GM12892 (cell line): ENCODE data around the gene SGCG.

Experiments
- POLR2A ChIP-seq: IDR thresholded peaks from 2 replicates; pipeline ENCODE4 v1.6.1; 2011; ENCODE audit warnings: low read depth, low read length, control low read depth
- POLR2AphosphoS5 ChIP-seq: IDR thresholded peaks from 2 replicates; pipeline ENCODE4 v1.6.1; 2011; ENCODE audit warnings: low read depth, low read length, control low read depth
- TAF1 ChIP-seq: IDR thresholded peaks from 2 replicates; pipeline ENCODE4 v1.6.1; 2011; ENCODE audit warnings: low read depth, mild to moderate bottlenecking, control low read depth, low read length, borderline replicate concordance

DNA sequence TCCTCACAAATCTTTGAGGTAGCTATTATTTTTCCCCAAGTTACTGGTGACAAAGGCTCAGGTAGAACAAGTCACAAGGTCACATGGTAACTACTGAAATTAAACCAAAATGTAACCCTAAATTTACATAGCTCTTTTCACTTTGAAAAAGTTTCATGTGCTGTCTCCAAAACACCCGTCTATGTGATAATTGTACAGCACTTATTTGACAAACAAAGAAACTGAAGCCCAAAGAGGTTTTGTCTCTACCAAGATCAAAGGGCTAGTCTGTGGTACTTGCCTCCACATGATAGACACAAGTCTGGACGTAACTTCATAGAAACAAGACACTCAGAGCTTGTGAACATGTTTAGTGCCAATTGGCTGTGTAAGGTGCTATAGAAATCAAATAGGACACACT lies 144.4 kb downstream of the SGCG start:
- TF ChIP-seq POLR2A (no peak), POLR2AphosphoS5 (no peak), TAF1 (no peak)
